ENCODE data around the gene PRKCSH.
"Not testable (repeated sequence)": the region's sequence is repeated elsewhere in the genome, so short reads cannot be mapped to it uniquely, and the experiment has no call there.

PRKCSH gene

GRCh38 chr19:11418549-11419506 is 16.6 kb upstream of the PRKCSH start, which contains the start of gene RGL3:
RGL3 (minus strand) TSS chr19:11419314; CDS start chr19:11419278, 36 bp downstream.
- in situ Hi-C loops (cut with MboI; ENCODE audit: low pct_unique_long_range_greater_than_20kb, low sequenced_read_pairs): no loop called here
- DNase-seq: no peak

- peak; percentile 19 for DNase-seq
- in situ Hi-C loops (cut with MboI; ENCODE audit: low pct_unique_long_range_greater_than_20kb, low sequenced_read_pairs): no loop called here
Observed at GRCh38 chr19:11420429-11421370, 14.7 kb upstream of the PRKCSH start.

GRCh38 chr19:11421371-11422098 is 13.9 kb upstream of the PRKCSH start:
- no peak for DNase-seq
- in situ Hi-C loops (cut with MboI; ENCODE audit: low pct_unique_long_range_greater_than_20kb, low sequenced_read_pairs): no loop called here

GRCh38 chr19:11422163-11423065 is 13.0 kb upstream of the PRKCSH start:
- in situ Hi-C loops (cut with MboI; ENCODE audit: low pct_unique_long_range_greater_than_20kb, low sequenced_read_pairs): no loop called here

GRCh38 chr19:11423164-11423790 is 12.2 kb upstream of the PRKCSH start:
- DNase-seq: no peak
- in situ Hi-C loops (cut with MboI; ENCODE audit: low pct_unique_long_range_greater_than_20kb, low sequenced_read_pairs): no loop called here

More at GRCh38 chr19:11422163-11423065, 13.0 kb upstream of the PRKCSH start:
- DNase-seq: no peak

GRCh38 chr19:11423791-11424181 is 11.6 kb upstream of the PRKCSH start:
- no peak for DNase-seq
- in situ Hi-C loops (cut with MboI; ENCODE audit: low pct_unique_long_range_greater_than_20kb, low sequenced_read_pairs): no loop called here

GRCh38 chr19:11425719-11426457 is 9.5 kb upstream of the PRKCSH start:
- DNase-seq: no peak
- in situ Hi-C loops (cut with MboI; ENCODE audit: low pct_unique_long_range_greater_than_20kb, low sequenced_read_pairs): no loop called here

GRCh38 chr19:11426656-11427055 is 8.8 kb upstream of the PRKCSH start:
- DNase-seq: no peak
- in situ Hi-C loops (cut with MboI; ENCODE audit: low pct_unique_long_range_greater_than_20kb, low sequenced_read_pairs): no loop called here

- in situ Hi-C loops (cut with MboI; ENCODE audit: low pct_unique_long_range_greater_than_20kb, low sequenced_read_pairs); DNase-seq: not testable (repeated sequence)
Observed at GRCh38 chr19:11433526-11433925, 1.9 kb upstream of the PRKCSH start.

- in situ Hi-C loops (cut with MboI; ENCODE audit: low pct_unique_long_range_greater_than_20kb, low sequenced_read_pairs): no loop called here
- no peak for DNase-seq
Observed at GRCh38 chr19:11434703-11435056, 755 bp upstream of the PRKCSH start.

- no peak for DNase-seq
Observed at GRCh38 chr19:11435833-11436313, 438 bp downstream of the PRKCSH start.

GRCh38 chr19:11437955-11438354 is 2.5 kb downstream of the PRKCSH start:
- no peak for DNase-seq
- in situ Hi-C loops (cut with MboI; ENCODE audit: low pct_unique_long_range_greater_than_20kb, low sequenced_read_pairs): no loop called here

More at GRCh38 chr19:11435833-11436313, 438 bp downstream of the PRKCSH start:
- in situ Hi-C loops (cut with MboI; ENCODE audit: low pct_unique_long_range_greater_than_20kb, low sequenced_read_pairs): no loop called here

- in situ Hi-C loops (cut with MboI; ENCODE audit: low pct_unique_long_range_greater_than_20kb, low sequenced_read_pairs): no loop called here
- no peak for DNase-seq
Observed at GRCh38 chr19:11444059-11444458, 8.6 kb downstream of the PRKCSH start.

- in situ Hi-C loops (cut with MboI; ENCODE audit: low pct_unique_long_range_greater_than_20kb, low sequenced_read_pairs): no loop called here
- no peak for DNase-seq
Observed at GRCh38 chr19:11445141-11445540, 9.7 kb downstream of the PRKCSH start.

GRCh38 chr19:11446271-11446651 is 10.8 kb downstream of the PRKCSH start:
- in situ Hi-C loops (cut with MboI; ENCODE audit: low pct_unique_long_range_greater_than_20kb, low sequenced_read_pairs): no loop called here
- no peak for DNase-seq

GRCh38 chr19:11446652-11447301 is 11.3 kb downstream of the PRKCSH start:
- DNase-seq: peak; percentile 37
- in situ Hi-C loops (cut with MboI; ENCODE audit: low pct_unique_long_range_greater_than_20kb, low sequenced_read_pairs): no loop called here

Data from KBM-7 (cell line).